SK-N-MC (cell line): Measurements from ENCODE around the gene SUSD5.

Experiments used
- DNase-seq: peaks from one replicate; pipeline ENCODE4 v3.0.0-alpha.2; 2011; ENCODE audit warnings: low read depth, low spot score
- H3K27ac ChIP-seq: fragments of 200-600 bp; sonication (generic); 2 replicates; pipeline ENCODE4 v1.5.1; 2016; ENCODE audit warnings: mixed run types
- H3K36me3 ChIP-seq: fragments of 200-600 bp; sonication (generic); 2 replicates; pipeline ENCODE4 v1.6.1; 2017; ENCODE audit warnings: antibody characterized with exemption, low read length, mixed read lengths; ENCODE audit not compliant: insufficient read depth
- H3K4me3 ChIP-seq: fragments of 200-600 bp; sonication (generic); 2 replicates; pipeline ENCODE4 v1.5.1; 2016
- H3K9ac ChIP-seq: fragments of 200-600 bp; sonication (generic); 2 replicates; pipeline ENCODE4 v1.8.0; 2017; ENCODE audit warnings: mixed run types, mixed read lengths; ENCODE audit not compliant: insufficient read length
- H3K9me3 ChIP-seq: fragments of 200-600 bp; sonication (generic); 2 replicates; pipeline ENCODE4 v1.6.1; 2017; ENCODE audit warnings: low read depth, mild to moderate bottlenecking, antibody characterized with exemption, low read length, moderate library complexity, mixed read lengths
- EZH2 ChIP-seq: fragments of 200-600 bp; sonication (generic); IDR thresholded peaks from one replicate; pipeline ENCODE4 v1.6.1; 2017; ENCODE audit warnings: antibody characterized with exemption
- FOXP2 ChIP-seq: optimal IDR thresholded peaks from 2 replicates; pipeline ENCODE3; 2011; ENCODE audit warnings: mild to moderate bottlenecking, moderate library complexity; ENCODE audit not compliant: insufficient read depth; ENCODE audit errors: extremely low read length, control extremely low read depth
- POLR2AphosphoS5 ChIP-seq: IDR thresholded peaks from 2 replicates; pipeline ENCODE4 v1.6.1; 2012; ENCODE audit warnings: mild to moderate bottlenecking, low read depth, low read length, borderline replicate concordance

Gene SUSD5

GRCh38 chr3:33233884-33234283, 15.3 kb upstream of the SUSD5 start:
- DNase-seq: no peak
- TF ChIP-seq EZH2 (no peak), POLR2AphosphoS5 (no peak), FOXP2 (no peak)
- no peaks in the 10 kb centered on the region for H3K36me3 ChIP-seq
- no peak overlapping the region for H3K9ac ChIP-seq
- no peak overlapping the region for H3K4me3 ChIP-seq
- no peaks in the 10 kb centered on the region for H3K9me3 ChIP-seq
- no peak overlapping the region for H3K27ac ChIP-seq

- TF ChIP-seq POLR2AphosphoS5: no peak
- no peak for TF ChIP-seq EZH2
- TF ChIP-seq FOXP2: no peak
- no peak for DNase-seq
- no peak overlapping the region for H3K9ac ChIP-seq
- H3K27ac ChIP-seq: no peak overlapping the region
- no peaks in the 10 kb centered on the region for H3K9me3 ChIP-seq
- H3K4me3 ChIP-seq: no peak overlapping the region
- no peaks in the 10 kb centered on the region for H3K36me3 ChIP-seq
Measured at GRCh38 chr3:33231756-33232465, 13.3 kb upstream of the SUSD5 start.

GRCh38 chr3:33229947-33230346, 11.3 kb upstream of the SUSD5 start:
- Histone ChIP-seq H3K36me3 (no peaks in the 10 kb centered on the region), H3K9me3 (no peaks in the 10 kb centered on the region), H3K9ac (no peak overlapping the region), H3K27ac (no peak overlapping the region), H3K4me3 (no peak overlapping the region)
- DNase-seq: no peak
- no peak for TF ChIP-seq FOXP2
- TF ChIP-seq POLR2AphosphoS5: no peak
- no peak for TF ChIP-seq EZH2

- no peak for TF ChIP-seq FOXP2
- TF ChIP-seq POLR2AphosphoS5: no peak
- TF ChIP-seq EZH2: no peak
- H3K4me3 ChIP-seq: no peak overlapping the region
- no peak for DNase-seq
- no peaks in the 10 kb centered on the region for H3K36me3 ChIP-seq
- no peak overlapping the region for H3K27ac ChIP-seq
- no peaks in the 10 kb centered on the region for H3K9me3 ChIP-seq
- no peak overlapping the region for H3K9ac ChIP-seq
Measured at GRCh38 chr3:33229066-33229465, 10.5 kb upstream of the SUSD5 start.

DNA sequence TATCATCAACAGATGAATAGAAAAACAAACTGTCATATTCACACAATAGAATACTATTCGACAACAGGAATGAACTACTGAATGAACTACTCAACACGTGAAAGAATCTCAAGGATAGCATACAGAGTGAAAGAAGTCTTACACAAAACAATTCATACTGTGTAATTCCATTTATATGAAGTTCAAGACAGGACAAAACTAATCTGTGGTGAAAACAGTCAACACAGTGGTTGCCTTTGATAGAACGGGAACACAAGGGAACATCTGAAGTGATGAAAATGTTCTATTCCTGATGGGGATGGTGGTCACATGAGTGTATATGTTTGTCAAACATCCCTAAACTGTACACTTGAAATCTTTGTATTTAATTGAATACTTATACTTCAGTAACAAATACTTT, 2.6 kb upstream of the SUSD5 start:
- Histone ChIP-seq H3K9ac (no peak overlapping the region), H3K9me3 (no peaks in the 10 kb centered on the region)

GRCh38 chr3:33219175-33219487, 521 bp upstream of the SUSD5 start:
- no peak overlapping the region for H3K9ac ChIP-seq
- H3K4me3 ChIP-seq: peak overlapping the region; percentile 65
- no peak for TF ChIP-seq EZH2
- TF ChIP-seq POLR2AphosphoS5: no peak
- no peaks in the 10 kb centered on the region for H3K9me3 ChIP-seq
- no peaks in the 10 kb centered on the region for H3K36me3 ChIP-seq
- no peak for DNase-seq
- H3K27ac ChIP-seq: no peak overlapping the region

More for the DNA sequence above, 2.6 kb upstream of the SUSD5 start:
- no peak for DNase-seq
- TF ChIP-seq EZH2 (no peak), FOXP2 (no peak), POLR2AphosphoS5 (no peak)
- H3K4me3 ChIP-seq: no peak overlapping the region
- H3K36me3 ChIP-seq: no peaks in the 10 kb centered on the region
- no peak overlapping the region for H3K27ac ChIP-seq

- no peak for DNase-seq
- Histone ChIP-seq H3K4me3 (peak overlapping the region; percentile 65), H3K9ac (no peak overlapping the region), H3K27ac (no peak overlapping the region), H3K9me3 (no peaks in the 10 kb centered on the region), H3K36me3 (no peaks in the 10 kb centered on the region)
- TF ChIP-seq EZH2 (no peak), POLR2AphosphoS5 (no peak), FOXP2 (no peak)
Measured at GRCh38 chr3:33217866-33218445, 654 bp downstream of the SUSD5 start.

GRCh38 chr3:33215739-33216138, 2.9 kb downstream of the SUSD5 start:
- H3K4me3 ChIP-seq: no peak overlapping the region
- DNase-seq: no peak
- H3K36me3 ChIP-seq: no peaks in the 10 kb centered on the region
- H3K27ac ChIP-seq: no peak overlapping the region
- no peak overlapping the region for H3K9ac ChIP-seq
- TF ChIP-seq EZH2 (no peak), POLR2AphosphoS5 (no peak), FOXP2 (no peak)
- H3K9me3 ChIP-seq: no peaks in the 10 kb centered on the region

DNA sequence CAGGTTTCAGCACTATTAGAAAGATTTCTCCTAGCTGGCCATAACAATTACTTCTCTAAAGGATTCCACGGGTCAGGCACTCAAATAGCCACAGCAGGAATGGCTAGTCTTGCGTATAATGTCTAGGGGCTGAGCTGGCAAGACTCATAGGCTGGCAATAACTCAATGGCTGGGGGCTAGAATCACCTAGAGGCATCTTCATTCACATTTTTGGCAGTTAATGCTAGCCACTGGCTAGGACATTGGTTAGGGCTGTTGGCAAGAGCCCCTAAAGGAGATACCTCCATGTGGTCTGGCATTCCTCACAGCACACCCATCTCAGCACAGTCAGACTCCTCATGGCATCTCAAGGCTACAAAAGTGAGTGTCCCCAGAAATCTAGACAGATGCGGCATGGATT, 6.2 kb downstream of the SUSD5 start:
- H3K9me3 ChIP-seq: no peaks in the 10 kb centered on the region
- DNase-seq: no peak
- H3K4me3 ChIP-seq: no peak overlapping the region
- H3K9ac ChIP-seq: no peak overlapping the region
- H3K36me3 ChIP-seq: no peaks in the 10 kb centered on the region
- TF ChIP-seq EZH2 (no peak), FOXP2 (no peak), POLR2AphosphoS5 (no peak)
- H3K27ac ChIP-seq: no peak overlapping the region
